ENCODE results near the gene NADSYN1.

NADSYN1 gene

GRCh38 chr11:71451596-71452198 lies 1.3 kb upstream of the NADSYN1 start:
- DNase-seq: no peak

GRCh38 chr11:71452199-71453036 lies 585 bp upstream of the NADSYN1 start:
- DNase-seq: no peak

GRCh38 chr11:71453918-71454304 lies 908 bp downstream of the NADSYN1 start:
- no peak for DNase-seq

- no peak for DNase-seq
These were observed 1.6 kb downstream of the NADSYN1 start for GRCh38 chr11:71454470-71455113.

GRCh38 chr11:71456294-71456693 lies 3.3 kb downstream of the NADSYN1 start:
- DNase-seq: no peak

GRCh38 chr11:71456831-71457230 lies 3.8 kb downstream of the NADSYN1 start:
- DNase-seq: no peak

- no peak for DNase-seq
These were observed 5.4 kb downstream of the NADSYN1 start for GRCh38 chr11:71458146-71459070.

GRCh38 chr11:71459076-71459766 lies 6.2 kb downstream of the NADSYN1 start:
- no peak for DNase-seq

- DNase-seq: no peak
These were observed 6.8 kb downstream of the NADSYN1 start for GRCh38 chr11:71459767-71460320.

- no peak for DNase-seq
These were observed 8.7 kb downstream of the NADSYN1 start for GRCh38 chr11:71461696-71462095.

- DNase-seq: no peak
These were observed 9.7 kb downstream of the NADSYN1 start for GRCh38 chr11:71462726-71463125.

- no peak for DNase-seq
These were observed 10.6 kb downstream of the NADSYN1 start for GRCh38 chr11:71463331-71464211.

GRCh38 chr11:71465054-71465453 lies 12.1 kb downstream of the NADSYN1 start:
- DNase-seq: no peak

- DNase-seq: no peak
These were observed 13.4 kb downstream of the NADSYN1 start for GRCh38 chr11:71466358-71466757.

GRCh38 chr11:71467164-71467563 lies 14.2 kb downstream of the NADSYN1 start:
- DNase-seq: no peak

- DNase-seq: no peak
These were observed 17.9 kb downstream of the NADSYN1 start for GRCh38 chr11:71470946-71471345.

- no peak for DNase-seq
These were observed 19.4 kb downstream of the NADSYN1 start for GRCh38 chr11:71472357-71472885.

GRCh38 chr11:71472941-71473792 lies 20.2 kb downstream of the NADSYN1 start:
- no peak for DNase-seq

GRCh38 chr11:71473793-71474080 lies 20.7 kb downstream of the NADSYN1 start:
- DNase-seq: no peak
